ENCODE measurements around the gene ZNF121.
"Not testable (repeated sequence)": the region's sequence is repeated elsewhere in the genome, so short reads cannot be mapped to it uniquely, and the experiment has no call there.

The ZNF121 gene

GRCh38 chr19:9610484-9611113 lies 26.3 kb upstream of the ZNF121 start:
- TF ChIP-seq CTCF (IDR thresholded peaks at IDR 0.05) = no peak
- no peak for TF ChIP-seq ZFX (IDR thresholded peaks at IDR 0.05; ENCODE audit: borderline replicate concordance)
- H3K27ac ChIP-seq = no peak overlapping the region

GRCh38 chr19:9608912-9609311 lies 24.6 kb upstream of the ZNF121 start:
- TF ChIP-seq ZFX (IDR thresholded peaks at IDR 0.05; ENCODE audit: borderline replicate concordance) (no peak), CTCF (IDR thresholded peaks at IDR 0.05) (no peak)
- H3K27ac ChIP-seq = no peak overlapping the region

- no peak overlapping the region for H3K27ac ChIP-seq
- TF ChIP-seq ZFX (IDR thresholded peaks at IDR 0.05; ENCODE audit: borderline replicate concordance) (no peak), CTCF (IDR thresholded peaks at IDR 0.05) (no peak)
Measured at GRCh38 chr19:9597027-9597426, 12.7 kb upstream of the ZNF121 start.

GRCh38 chr19:9586764-9587163 lies 2.5 kb upstream of the ZNF121 start:
- H3K27ac ChIP-seq = no peak overlapping the region
- TF ChIP-seq ZFX (IDR thresholded peaks at IDR 0.05; ENCODE audit: borderline replicate concordance) (no peak), CTCF (IDR thresholded peaks at IDR 0.05) (peak; percentile 90)

- not testable (repeated sequence) for H3K27ac ChIP-seq
Measured at GRCh38 chr19:9582081-9582725, 2.1 kb downstream of the ZNF121 start.

GRCh38 chr19:9580728-9581127 lies 3.6 kb downstream of the ZNF121 start:
- no peak for TF ChIP-seq CTCF (IDR thresholded peaks at IDR 0.05)
- no peak for TF ChIP-seq ZFX (IDR thresholded peaks at IDR 0.05; ENCODE audit: borderline replicate concordance)
- H3K27ac ChIP-seq = no peak overlapping the region

- TF ChIP-seq ZFX (IDR thresholded peaks at IDR 0.05; ENCODE audit: borderline replicate concordance) = no peak
- no peak for TF ChIP-seq CTCF (IDR thresholded peaks at IDR 0.05)
- H3K27ac ChIP-seq = no peak overlapping the region
Measured at GRCh38 chr19:9570255-9570654, 14.0 kb downstream of the ZNF121 start.
